Thymus (tissue), 14 donors: ENCODE data around the gene PLXNB3. TPM values are rescaled to one million over a fixed set of nuclear protein-coding genes. Genes with fewer than 3 reads are reported as not detected.

Experiments used
- DNase-seq, 9 donors: peaks; one replicate each; pipeline ENCODE4 v3.0.0-alpha.2; 2013; ENCODE audit warnings: low spot score in 9 of 9, low read depth in 6 of 9, missing footprints in 1 of 9
- H3K27ac ChIP-seq, 2 donors: one replicate each; pipeline ENCODE4 v1.5.1; 2013; ENCODE audit warnings: control low read depth in 1 of 2, low read depth in 1 of 2, low read length in 1 of 2, mild to moderate bottlenecking in 1 of 2, moderate library complexity in 1 of 2
- H3K27me3 ChIP-seq, 2 donors: one replicate each; pipeline ENCODE4 v1.5.1; 2013; ENCODE audit warnings: low read length in 1 of 2; ENCODE audit not compliant: control insufficient read depth in 2 of 2, insufficient read depth in 1 of 2
- H3K36me3 ChIP-seq, 2 donors: one replicate each; pipeline ENCODE4 v1.5.1; 2013; ENCODE audit warnings: low read length in 1 of 2, mild to moderate bottlenecking in 1 of 2, moderate library complexity in 1 of 2; ENCODE audit not compliant: control insufficient read depth in 2 of 2, insufficient read depth in 2 of 2
- H3K4me1 ChIP-seq, 2 donors: one replicate each; pipeline ENCODE4 v1.5.1; 2013; ENCODE audit warnings: low read length in 2 of 2; ENCODE audit not compliant: control insufficient read depth in 2 of 2, insufficient read depth in 2 of 2
- H3K4me3 ChIP-seq, 2 donors: one replicate each; pipeline ENCODE4 v1.5.1; 2013; ENCODE audit warnings: low read length in 2 of 2, control low read depth in 1 of 2, mild to moderate bottlenecking in 1 of 2
- H3K9me3 ChIP-seq, 2 donors: one replicate each; pipeline ENCODE4 v1.5.1; 2013; ENCODE audit warnings: low read length in 1 of 2, mild to moderate bottlenecking in 1 of 2; ENCODE audit not compliant: control insufficient read depth in 2 of 2, insufficient read depth in 1 of 2
- WGBS: extraction: QIAGEN DNeasy Blood & Tissue Kit; methylation state at CpG from one replicate; pipeline ENCODE4 v1.1.7; 2013; 5-methylcytosine and 5-hydroxymethylcytosine counted together
- long read RNA-seq, 10 donors: transcript quantifications; one replicate each; lab custom pipeline, GENCODE V29; 2026
- polyA plus RNA-seq: library from polyadenylated mRNA; stranded (reverse); fragments of 200-250 nt; gene quantifications from one replicate; pipeline ENCODE4 v1.2.3, GENCODE V29; 2013
- total RNA-seq: library from RNA; stranded (reverse); fragments of 120-200 nt; gene quantifications from one replicate; pipeline ENCODE4 v1.2.4, GENCODE V29; 2013
- donor health status: healthy.

PLXNB3 gene
- total RNA-seq (0.14 TPM), polyA plus RNA-seq (0.71 TPM)
- long read RNA-seq, donor 1 = 0 reads
- long read RNA-seq, donor 2 = 0 reads
- long read RNA-seq, donor 3 = 0 reads
- long read RNA-seq, donor 4 = 0 reads
- long read RNA-seq, donor 5 = 0 reads
- long read RNA-seq, donor 6 = 0 reads
- long read RNA-seq, donor 7 = 0 reads
- long read RNA-seq, donor 8 = 0 reads
- long read RNA-seq, donor 9 = 0 reads
- long read RNA-seq, donor 10 = 0 reads

DNA sequence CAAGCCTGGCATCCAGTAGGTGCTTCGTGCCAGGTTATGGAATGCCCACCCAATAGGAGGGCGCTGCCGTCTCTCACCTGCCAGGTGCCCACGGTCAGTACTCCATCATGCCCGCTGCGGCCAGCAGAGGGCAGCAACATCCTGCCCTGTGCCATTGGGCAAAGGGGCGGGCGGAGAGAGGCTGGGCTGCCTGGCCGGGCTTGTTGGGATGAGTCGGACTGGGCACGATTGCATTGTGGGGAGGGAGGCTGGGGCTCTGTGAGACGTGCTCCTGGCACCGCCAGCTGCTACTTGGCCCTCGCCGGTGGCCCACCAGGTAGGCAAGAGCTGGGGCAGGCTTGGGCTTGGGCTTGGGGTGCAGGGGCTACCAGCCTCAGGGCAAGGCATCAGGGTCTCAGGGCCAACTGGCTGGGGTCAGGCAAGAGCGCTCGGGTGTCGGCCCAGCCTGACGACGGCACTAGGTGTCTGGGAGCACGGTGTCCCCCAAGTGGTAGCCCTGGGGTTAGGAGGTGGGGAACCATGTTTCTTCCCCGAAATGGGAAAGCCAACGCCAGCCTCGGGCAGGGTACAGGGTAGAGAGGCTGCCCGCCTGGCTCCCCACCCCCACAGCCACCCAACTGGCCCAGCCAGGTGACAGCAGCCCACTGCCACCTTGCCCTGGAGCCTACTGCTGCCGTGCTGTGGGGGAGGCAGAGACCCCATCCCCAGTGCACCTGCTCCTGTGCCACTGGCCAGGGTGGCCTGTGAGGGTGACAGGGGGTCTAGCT is at the start of gene PLXNB3:
Gene PLXNB3 (plus strand): TSS at position 261 of the 767 bp plus-strand sequence. CDS start 1,287 bp downstream, outside the sequence.
- Histone ChIP-seq H3K9me3 (no peaks in the 10 kb centered on the region), H3K4me3 (no peak within 1 kb of the TSS), H3K27ac (no peak within 1 kb of the TSS), H3K27me3 (peaks cover 0 to 10% of the 10 kb centered on the region in 2 donors), H3K4me1 (peaks cover 0 to 8% of the 10 kb centered on the region in 2 donors), H3K36me3 (no peaks in the 10 kb centered on the region)
- WGBS = 37% methylated on average over 26 of the region's 26 CpGs
- DNase-seq = peak in 8 of 9 donors; percentile 26 to 75 (median 42)

DNA sequence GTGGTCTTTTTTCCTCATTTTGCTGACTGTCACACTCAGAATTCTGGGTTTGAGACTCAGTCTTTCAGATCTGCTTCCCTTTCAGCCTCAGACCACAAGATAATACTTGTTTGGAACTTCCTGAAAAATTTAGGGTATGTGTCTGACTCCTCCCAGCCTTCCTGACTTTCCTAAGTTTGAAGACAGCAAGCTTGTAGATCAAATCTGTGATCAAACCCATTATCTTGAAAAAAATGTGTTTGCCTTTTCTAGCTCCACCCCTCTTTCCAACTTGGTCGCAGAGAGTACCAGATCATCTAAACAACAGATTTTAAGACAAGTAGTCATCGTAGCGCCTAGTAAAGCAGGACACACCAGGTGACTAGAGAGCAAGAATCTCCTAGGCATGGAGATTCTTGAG is 49.8 kb upstream of the PLXNB3 start:
- Histone ChIP-seq H3K4me3 (no peak overlapping the region), H3K9me3 (no peaks in the 10 kb centered on the region), H3K36me3 (peaks cover 62 to 63% of the 10 kb centered on the region in 2 donors)

GRCh38 chrX:153717445-153717844 is 46.6 kb upstream of the PLXNB3 start:
- Histone ChIP-seq H3K9me3 (no peaks in the 10 kb centered on the region), H3K4me1 (peaks cover under 1 to 2% of the 10 kb centered on the region in 2 donors), H3K36me3 (peaks cover 60 to 61% of the 10 kb centered on the region in 2 donors), H3K27me3 (no peaks in the 10 kb centered on the region), H3K4me3 (no peak overlapping the region), H3K27ac (no peak overlapping the region)
- 99% methylated on average over 9 of the region's 9 CpGs for WGBS
- DNase-seq = no peak

More for the DNA sequence above, 49.8 kb upstream of the PLXNB3 start:
- H3K4me1 ChIP-seq = no peaks in the 10 kb centered on the region
- H3K27me3 ChIP-seq = no peaks in the 10 kb centered on the region
- H3K27ac ChIP-seq = no peak overlapping the region
- DNase-seq = no peak
- WGBS = 97% methylated on average over 3 of the region's 3 CpGs

DNA sequence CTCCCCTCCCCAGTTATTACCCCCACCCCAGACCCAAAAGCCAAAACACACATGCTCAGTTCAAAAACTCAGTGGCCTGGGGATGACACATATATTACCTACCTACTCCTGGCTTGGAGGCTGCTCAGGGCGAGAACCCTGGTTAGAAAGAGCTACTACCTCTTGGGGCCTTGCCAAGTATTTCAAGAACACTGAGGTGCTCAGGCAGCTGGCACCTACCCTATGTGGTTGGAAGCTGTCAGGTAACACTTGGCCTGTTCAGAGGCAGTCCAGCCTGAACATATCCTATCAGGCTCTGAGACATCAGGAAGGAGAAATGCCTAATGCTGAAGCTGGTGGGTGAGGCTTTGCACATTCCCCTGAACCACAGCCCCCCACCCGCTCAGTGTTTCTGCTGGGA is 44.8 kb upstream of the PLXNB3 start:
- peaks cover 43 to 50% of the 10 kb centered on the region in 2 donors for H3K36me3 ChIP-seq
- peaks cover 2 to 7% of the 10 kb centered on the region in 2 donors for H3K4me1 ChIP-seq
- H3K27ac ChIP-seq = no peak overlapping the region
- H3K4me3 ChIP-seq = no peak overlapping the region
- no peaks in the 10 kb centered on the region for H3K27me3 ChIP-seq
- 98% methylated on average over 2 of the region's 2 CpGs for WGBS
- no peak for DNase-seq
- no peaks in the 10 kb centered on the region for H3K9me3 ChIP-seq

DNA sequence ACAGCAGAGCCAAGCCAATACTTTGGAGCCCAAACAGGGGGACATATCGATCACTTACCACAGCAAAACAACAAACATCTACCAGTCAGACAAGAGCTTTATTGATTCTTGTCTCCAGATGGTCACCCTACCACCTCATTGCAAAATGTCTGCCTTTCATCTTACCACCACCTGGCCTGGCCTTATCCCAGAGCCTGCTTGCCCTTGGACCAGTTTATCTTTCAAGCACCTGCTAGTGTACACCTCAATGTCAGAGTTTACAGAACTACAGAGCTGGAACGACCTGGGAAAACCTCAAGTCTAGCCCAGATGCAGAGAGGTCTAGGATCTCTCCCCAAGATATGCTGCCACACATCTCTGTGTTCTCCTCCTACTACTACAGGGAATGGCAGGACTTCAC is 44.3 kb upstream of the PLXNB3 start:
- Histone ChIP-seq H3K27ac (no peak overlapping the region), H3K27me3 (no peaks in the 10 kb centered on the region), H3K36me3 (peaks cover 40 to 45% of the 10 kb centered on the region in 2 donors), H3K4me3 (no peak overlapping the region), H3K9me3 (no peaks in the 10 kb centered on the region), H3K4me1 (peaks cover 2 to 7% of the 10 kb centered on the region in 2 donors)
- DNase-seq = no peak
- 92% methylated on average over 2 of the region's 2 CpGs for WGBS

DNA sequence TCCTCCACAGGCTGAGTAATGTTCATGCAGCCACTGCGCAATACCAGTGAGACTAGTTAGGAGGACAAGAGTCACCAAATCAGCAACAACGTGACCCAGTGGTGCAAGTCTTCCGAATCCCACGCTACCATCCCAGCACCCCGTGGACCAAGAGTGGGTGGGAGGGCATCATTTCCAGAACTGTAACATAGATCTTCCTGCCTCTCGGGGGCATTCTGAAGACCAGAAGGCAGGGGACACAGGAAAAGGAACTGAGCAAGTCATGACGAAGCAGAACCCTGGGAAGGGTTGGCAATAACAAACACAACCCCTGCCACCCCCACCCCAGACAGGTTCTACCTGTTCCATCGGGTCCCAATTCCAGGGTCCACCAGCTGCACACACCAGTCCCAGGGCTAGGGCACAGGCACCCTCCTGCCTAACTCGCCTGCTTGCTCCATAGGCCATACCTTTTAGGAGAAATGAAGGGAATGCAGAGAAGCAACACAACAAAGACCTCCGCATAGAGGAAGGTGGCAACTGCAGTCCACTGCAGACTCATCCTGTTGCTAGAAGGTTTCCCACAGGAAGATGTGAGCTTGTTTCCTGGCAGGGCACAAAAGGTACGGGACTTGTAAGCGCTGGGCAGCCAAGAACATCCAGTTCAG is 41.2 kb upstream of the PLXNB3 start:
- DNase-seq = no peak
- Histone ChIP-seq H3K27ac (peak overlapping the region; percentile 82 to 86), H3K9me3 (peaks cover 0 to 5% of the 10 kb centered on the region in 2 donors), H3K36me3 (peaks cover 22 to 23% of the 10 kb centered on the region in 2 donors), H3K4me3 (peak overlapping the region; percentile 66 to 68), H3K4me1 (peaks cover 19 to 38% of the 10 kb centered on the region in 2 donors), H3K27me3 (no peaks in the 10 kb centered on the region)
- 37% methylated on average over 12 of the region's 12 CpGs for WGBS

DNA sequence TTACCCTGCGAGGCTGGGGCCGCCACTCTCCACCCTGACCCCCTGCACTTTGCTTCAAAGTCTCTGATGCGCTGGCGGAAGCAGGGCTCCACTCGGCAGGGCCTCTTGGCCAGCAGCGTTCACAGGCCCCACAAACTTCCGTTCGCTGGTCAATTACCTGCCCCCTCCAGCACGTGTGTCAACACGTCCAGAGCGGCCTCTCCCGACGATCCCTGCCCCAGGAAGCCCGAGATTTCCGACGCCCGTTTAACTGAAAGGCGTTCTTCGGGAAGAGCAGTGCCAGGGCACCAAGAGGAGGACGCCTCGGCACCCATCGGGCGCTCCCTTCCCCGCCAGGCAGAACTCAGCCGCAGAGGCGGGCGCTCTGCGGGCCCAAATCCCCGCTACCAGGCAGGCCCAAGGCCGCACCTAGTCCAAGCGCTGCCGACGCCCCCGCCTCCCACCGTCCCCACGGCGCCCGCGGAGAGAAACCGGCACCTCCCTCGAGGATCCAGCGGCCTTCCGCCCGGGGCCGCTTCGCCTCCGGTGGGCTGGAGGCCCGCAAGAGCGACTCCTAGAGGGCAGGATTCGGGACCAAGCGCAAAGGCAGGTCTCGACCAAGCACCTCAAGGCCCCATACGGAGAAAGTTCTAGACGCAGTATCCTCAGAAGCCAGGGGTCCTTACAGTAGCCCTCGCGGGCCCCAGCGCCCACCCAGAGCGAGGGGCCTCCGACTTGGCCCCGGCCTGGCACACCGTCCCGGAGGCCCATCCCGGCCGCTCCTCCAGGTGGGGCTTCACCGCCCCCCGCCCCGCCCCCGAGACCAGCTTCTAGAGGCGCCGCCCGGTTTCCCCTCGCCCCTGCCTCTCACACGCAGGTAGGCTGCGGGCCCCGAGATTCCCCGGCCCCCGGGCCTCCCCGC is 40.4 kb upstream of the PLXNB3 start:
- DNase-seq = peak in 8 of 9 donors; percentile 20 to 76 (median 44)
- under 1% methylated on average over 78 of the region's 78 CpGs for WGBS
- Histone ChIP-seq H3K27ac (peak overlapping the region; percentile 82 to 86), H3K4me3 (peak overlapping the region; percentile 66 to 68), H3K27me3 (no peaks in the 10 kb centered on the region), H3K4me1 (peaks cover 19 to 40% of the 10 kb centered on the region in 2 donors), H3K36me3 (peaks cover 21 to 23% of the 10 kb centered on the region in 2 donors), H3K9me3 (peaks cover 0 to 5% of the 10 kb centered on the region in 2 donors)

- DNase-seq = peak; percentile 45 to 92 (median 76)
- Histone ChIP-seq H3K36me3 (peaks cover 16 to 18% of the 10 kb centered on the region in 2 donors), H3K27me3 (no peaks in the 10 kb centered on the region), H3K4me3 (peak within 1 kb of the TSS; percentile 66 to 68), H3K9me3 (peaks cover 0 to 5% of the 10 kb centered on the region in 2 donors), H3K4me1 (peaks cover 19 to 40% of the 10 kb centered on the region in 2 donors), H3K27ac (peak within 1 kb of the TSS; percentile 83 to 86)
- under 1% methylated on average over 78 of the region's 88 CpGs for WGBS
These were observed 39.6 kb upstream of the PLXNB3 start, which contains the start of the genes ABCD1 and BCAP31 for GRCh38 chrX:153724252-153725038. Gene ABCD1, plus strand, starts transcription at chrX:153724856. Its CDS starts 411 bp downstream, at chrX:153725267. Gene BCAP31, minus strand, starts transcription at chrX:153724387. Its CDS starts 1,143 bp downstream, at chrX:153723244.
